Left renal pelvis (tissue), 4 donors: ENCODE data around the gene ME3. TPM values are rescaled to one million over a fixed set of nuclear protein-coding genes. Genes with fewer than 3 reads are reported as not detected.
"Not testable (repeated sequence)": the region's sequence is repeated elsewhere in the genome, so short reads cannot be mapped to it uniquely, and the experiment has no call there.

Experiments
- DNase-seq, 4 donors: peaks; one replicate each; pipeline ENCODE4 v3.0.0-alpha.2; 2013; ENCODE audit warnings: low read depth in 4 of 4, low spot score in 3 of 4
- polyA plus RNA-seq, 4 donors: library from polyadenylated mRNA; unstranded; fragments of 120-200 nt; gene quantifications; one replicate each; pipeline ENCODE4 v1.2.1, GENCODE V29; 2013; ENCODE audit not compliant: insufficient read length in 4 of 4

The ME3 gene
- polyA plus RNA-seq, 4 donors, result 12.6 to 35.2 (median 29.3) TPM

DNA sequence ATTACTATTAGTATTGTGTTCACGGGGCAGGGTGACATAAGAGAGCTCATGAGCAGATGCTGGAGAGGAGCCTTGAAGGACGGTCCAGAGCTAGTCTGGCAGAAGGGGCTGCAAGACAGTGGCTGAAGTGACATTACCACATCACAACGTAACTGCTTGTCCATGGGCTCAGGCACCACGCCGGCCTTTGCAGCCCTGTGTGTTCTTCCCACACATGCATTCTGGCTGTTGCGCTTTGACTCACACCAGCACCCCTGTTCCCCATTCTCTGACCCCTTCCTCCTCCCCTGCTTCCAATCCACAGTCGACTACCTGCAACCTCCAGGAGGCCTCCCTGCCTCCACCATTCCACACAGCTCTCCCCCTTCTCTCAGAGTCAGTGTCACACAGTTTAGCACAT, 103.3 kb downstream of the ME3 start:
- DNase-seq, result no peak

DNA sequence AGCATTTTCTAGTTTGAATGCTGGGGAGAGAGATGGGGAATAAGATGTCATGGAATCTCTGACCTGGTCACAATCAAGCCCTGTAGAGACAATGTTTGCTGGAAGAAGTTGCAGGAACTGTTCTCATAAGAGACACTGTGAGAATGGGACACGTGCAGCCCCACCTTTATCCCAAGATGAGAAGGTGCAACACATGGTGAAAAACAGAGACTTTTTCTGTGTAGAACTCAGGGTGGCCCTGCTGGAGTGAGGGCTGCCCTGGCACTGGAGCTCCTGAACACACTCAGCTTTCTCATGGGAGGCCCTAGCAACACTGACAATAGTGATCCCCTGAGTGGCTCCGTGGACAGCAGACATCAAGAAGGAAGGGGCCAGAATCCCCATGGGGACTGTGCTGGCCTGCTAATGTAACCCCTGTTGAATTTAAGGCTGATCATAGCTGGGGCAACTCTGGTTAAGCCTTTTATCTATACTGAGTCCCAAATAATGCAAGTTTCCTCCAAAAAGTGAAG, 106.6 kb downstream of the ME3 start:
- no peak for DNase-seq

DNA sequence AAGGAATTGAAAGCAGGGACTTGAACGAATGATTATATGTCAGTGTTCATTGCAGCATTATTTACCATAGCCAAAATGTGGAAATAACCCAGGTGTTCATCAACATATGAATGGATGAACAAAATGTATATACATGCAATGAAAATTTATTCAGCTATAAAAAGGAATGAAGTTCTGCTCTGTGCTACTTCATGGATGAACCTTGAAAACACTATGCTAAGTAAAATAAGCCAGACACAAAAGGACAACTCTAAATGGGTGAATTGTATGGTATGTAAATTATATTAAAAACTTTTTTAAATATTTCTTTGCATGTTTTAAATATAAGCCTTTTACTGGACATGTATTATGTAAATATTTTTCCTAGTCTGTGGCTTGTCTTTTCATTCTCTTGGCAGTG, 107.0 kb downstream of the ME3 start:
- no peak for DNase-seq

GRCh38 chr11:86562842-86563241, 109.6 kb downstream of the ME3 start:
- not testable (repeated sequence) for DNase-seq

- DNase-seq, result no peak
Measured at GRCh38 chr11:86559311-86559945, 113.0 kb downstream of the ME3 start.

DNA sequence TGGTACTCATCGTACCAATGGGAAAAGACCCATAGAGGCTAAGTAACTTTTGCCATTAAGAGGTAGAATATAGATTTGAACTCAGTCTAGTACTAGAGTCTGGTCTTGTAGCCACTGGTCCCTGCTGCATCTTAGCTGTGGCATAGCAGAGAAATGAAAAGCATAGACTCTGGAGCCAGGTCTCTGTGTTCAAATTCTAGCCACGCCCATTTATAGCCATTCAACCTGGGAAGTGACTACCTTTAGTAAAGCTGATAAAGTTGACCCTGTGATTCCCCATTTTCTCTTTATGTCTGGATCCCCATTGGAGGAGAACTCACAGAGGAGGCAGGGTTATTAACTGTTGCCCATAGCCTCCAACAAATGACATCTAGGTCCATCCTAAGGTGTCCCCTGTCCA, 113.6 kb downstream of the ME3 start:
- DNase-seq, result no peak

GRCh38 chr11:86558207-86558606, 114.2 kb downstream of the ME3 start:
- no peak for DNase-seq

DNA sequence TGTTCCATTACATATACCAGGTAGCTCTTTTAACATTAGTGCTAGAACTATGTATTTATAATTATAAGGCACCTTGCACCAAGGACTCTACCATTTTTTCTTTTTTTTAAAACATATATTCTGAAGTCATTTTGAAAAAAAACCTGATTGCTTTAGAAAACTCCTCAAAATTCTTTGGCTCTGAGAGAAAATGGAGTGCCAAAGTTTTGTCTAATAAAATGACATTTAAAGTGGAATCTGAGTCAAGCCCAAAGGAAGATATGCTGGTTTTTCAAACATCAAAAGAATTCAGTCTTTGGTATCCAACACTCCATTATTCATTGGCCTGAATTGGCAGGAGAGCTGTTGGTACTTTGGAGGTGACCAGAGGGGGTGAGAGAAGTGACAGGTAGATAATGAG, 116.5 kb downstream of the ME3 start:
- no peak for DNase-seq

GRCh38 chr11:86555401-86555800, 117.0 kb downstream of the ME3 start:
- no peak for DNase-seq

DNA sequence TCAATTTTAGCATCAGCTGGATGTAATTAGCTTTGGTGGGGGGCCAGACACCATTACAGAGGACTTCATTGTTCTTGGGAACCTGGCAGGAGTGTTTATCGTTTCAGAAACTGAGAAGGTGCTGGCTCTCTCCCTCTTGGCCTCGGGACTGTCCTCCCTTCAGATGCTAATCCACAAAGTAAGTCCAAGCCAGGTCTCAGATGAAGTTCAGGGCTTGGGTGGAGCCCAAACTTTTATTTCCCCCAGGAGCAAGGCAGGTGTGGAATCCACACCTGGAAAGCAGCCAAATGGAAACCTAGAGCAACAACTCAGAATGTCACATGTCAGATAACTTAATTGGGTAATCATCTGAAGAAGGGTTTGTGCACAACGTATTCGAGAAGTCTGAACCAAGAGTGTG, 119.2 kb downstream of the ME3 start:
- no peak for DNase-seq

DNA sequence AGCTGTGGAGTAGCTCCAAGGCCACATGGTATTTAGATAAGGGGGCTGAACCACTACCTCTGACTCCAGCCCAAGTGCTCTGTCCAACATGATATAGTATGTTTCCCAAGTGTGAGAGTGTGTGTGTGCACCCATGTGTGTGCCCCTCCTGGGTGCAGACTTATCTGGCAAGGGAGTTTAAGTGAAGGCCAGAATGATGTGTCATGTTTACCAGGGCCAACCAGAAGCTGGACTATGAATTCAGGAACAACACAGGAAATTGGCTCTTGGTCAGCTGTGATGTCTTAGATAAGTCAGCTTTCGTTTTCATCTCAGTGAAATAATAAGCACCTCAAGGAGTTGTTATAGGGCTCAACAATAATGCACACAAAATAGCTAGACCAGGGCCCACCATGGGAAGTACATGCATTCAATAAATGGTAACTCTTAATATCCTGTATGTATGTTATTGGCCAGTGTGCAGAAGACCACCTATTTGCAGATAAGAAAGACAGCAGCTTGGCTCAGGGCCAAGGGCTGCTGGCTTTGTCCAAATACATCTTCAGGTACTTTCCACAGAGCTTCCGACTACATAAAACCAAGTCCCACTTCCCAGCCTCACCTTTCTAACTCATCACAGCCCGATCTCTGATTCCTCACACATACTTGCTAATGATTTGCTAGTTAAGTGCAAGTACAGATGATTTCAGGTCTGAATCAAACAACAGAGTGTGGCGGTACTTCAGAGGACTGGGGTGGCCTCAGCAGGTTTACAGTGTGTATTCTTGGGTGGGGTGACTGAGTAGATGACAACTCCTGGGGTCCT, 120.9 kb downstream of the ME3 start:
- no peak for DNase-seq

DNA sequence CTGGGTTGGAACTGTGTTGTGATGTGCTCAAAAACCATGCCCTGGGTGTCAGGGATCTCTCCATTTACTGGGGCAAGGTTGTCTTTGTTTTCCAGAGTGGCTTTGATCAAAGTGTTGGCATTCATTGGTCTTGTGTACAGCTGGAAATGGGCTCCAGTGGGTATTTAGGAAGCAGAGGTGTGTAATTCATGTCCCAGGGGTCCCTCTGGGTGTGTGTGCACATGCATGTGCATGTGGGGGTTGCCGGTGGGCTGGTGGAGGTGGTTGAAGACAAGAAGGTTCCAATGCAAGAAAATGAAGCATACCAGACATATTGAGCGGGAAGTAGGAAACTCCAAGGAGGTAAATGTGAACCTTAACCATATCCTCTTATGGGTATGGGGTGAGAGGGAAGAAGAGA, 121.7 kb downstream of the ME3 start:
- DNase-seq, result no peak

DNA sequence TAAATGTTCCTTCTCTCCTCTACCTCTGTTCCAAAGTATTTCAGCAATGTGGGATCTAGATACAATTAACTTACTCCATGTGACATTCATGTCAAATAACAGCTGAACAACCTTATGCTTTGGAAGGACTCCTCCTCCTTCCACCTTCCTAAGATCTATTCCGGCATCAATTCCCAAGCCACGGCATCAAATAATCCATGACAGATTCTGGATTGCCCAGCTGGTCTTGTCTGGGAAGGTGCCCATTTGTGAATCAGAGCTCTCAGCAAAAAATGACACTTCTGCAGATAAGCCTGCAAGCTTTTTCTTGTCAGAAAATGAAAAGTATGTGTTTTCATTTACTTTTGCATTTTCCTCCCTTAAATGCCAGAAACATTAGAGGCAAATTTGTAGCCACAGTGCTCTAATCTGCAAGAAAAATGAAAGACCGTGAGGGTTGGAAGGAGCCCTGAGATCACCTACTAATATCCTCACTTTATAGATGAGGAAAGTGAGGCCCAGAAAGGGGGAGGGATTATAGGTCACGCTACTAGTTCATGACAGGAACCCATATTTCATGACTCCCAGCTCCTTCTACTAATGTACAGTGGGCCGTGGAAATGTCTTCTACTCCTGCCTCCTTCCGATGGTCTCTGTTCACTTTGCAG, 124.0 kb downstream of the ME3 start:
- no peak for DNase-seq

DNA sequence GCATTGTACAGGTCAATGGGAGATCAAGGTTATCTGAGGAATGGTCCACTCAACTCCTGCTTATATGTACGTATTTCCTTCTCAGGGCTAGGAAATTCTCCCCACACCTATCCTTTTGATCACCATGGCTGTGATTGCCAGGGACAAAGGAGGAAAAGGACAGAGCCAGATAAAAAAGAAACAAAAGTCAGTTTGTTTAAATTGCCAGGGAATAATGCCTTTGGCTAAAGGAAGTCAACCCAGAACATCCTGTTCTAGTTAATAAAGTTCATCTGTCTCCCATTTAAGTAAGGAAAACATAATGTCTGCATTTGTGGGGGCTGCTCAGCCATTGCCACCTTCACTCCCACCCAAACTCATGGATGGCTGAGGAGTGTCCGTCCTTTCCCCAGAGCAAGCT, 124.7 kb downstream of the ME3 start:
- DNase-seq, result no peak

DNA sequence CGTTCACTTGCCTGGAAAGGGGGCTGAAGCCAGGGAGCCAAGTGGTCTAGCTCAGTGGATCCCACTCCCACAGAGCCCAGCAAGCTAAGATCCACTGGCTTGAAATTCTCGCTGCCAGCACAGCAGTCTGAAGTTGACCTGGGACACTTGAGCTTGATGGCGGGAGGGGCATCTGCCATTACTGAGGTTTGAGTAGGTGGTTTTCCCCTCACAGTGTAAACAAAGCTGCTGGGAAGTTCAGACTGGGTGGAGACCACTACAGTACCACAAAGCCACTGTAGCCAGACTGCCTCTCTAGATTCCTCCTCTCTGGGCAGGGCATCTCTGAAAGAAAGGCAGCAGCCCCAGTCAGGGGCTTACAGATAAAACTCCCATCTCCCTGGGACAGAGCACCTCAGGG, 131.1 kb downstream of the ME3 start:
- DNase-seq, result not testable (repeated sequence)

DNA sequence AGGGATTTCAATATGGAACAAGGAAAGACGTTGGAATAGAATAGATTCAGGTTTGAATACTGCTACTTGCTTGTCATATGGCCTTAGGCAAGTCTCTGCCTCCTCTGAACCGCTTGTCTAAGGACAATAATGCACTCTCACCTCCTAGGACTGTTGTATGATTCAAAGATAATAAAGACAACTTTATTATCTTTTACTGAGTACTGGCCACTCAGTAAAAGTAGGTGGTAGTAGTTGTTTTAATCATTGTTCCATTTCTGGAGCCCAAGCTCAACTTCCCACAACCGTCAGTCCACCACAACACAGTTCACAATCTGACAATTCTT, 134.2 kb downstream of the ME3 start:
- DNase-seq, result no peak

- no peak for DNase-seq
Measured at GRCh38 chr11:86537541-86538222, 134.7 kb downstream of the ME3 start.

DNA sequence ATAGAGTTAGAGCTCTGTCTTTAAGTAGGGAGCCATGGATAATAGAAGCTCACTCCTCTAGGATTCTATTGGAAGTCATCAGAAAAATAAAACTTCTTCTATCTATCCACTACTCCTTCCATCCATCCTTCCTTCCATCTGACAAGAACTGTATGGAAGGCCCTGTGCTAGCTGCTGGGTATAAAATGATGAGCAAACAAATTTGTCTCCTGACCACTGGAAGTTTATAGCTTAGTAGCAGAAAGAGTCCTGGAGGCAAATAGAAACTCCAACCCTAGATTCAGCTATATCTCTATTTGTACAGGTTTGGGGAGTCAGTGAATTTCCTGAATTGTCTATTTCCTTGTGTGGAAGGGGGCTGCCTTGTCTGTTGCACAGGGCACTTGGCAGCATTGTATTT, 136.6 kb downstream of the ME3 start:
- no peak for DNase-seq

GRCh38 chr11:86524620-86525352, 147.6 kb downstream of the ME3 start:
- DNase-seq, result no peak

DNA sequence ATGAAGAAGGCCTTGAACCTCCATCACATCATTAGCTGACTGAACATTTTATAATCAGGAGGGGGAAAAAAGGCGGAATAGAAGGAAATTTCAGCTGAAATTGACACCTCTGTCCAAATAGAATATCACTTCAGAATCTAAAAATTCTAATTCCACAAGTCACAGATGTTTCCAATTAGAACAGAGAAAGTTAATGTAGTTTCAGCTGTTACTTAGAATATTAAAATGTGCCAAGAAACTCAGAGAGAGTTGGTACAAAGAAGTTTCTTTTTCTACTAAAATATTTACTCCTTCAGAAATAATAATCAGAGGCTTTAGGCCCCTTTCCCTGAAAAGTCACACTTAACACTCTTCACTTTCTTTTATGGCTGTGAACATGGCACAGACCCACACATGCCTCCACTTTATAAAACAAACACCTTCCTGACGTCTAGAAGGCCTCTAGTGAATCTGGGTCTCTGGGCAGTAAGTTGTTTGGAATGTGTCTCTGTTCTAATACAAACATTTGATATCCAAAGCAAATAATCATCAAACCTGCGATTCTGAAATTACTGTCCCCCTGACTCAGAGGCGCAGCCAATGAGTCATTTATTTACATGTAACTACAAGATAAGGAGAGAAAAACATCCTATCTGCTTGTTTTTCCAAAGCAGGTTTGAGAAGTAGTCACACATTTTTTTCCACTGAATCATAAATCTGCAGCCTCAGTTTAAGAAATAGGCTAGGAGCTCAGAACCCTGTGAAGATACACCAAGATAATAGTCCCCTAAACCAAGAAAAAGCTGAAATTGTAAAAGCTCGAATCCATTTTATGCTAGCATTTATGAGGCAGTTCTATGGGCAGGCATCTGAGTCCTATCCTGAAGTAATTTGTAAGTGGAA, 148.4 kb downstream of the ME3 start:
- no peak for DNase-seq
